Activated CD8-positive, alpha-beta memory T cell treated with anti-CD3 and anti-CD28 coated beads for 36 hours (primary cell): ENCODE measurements around the gene ARID1B. TPM values are rescaled to one million over a fixed set of nuclear protein-coding genes. Genes with fewer than 3 reads are reported as not detected.

ENCODE experiments used
- CTCF ChIA-PET: fragments of 350-600 bp; sonication (Branson Sonifier 250); formaldehyde crosslinking; loops from one replicate; lab custom pipeline; 2021; ENCODE audit warnings: antibody characterized with exemption; lab: Charles Lee
- POLR2A ChIA-PET: fragments of 350-600 bp; sonication (Branson Sonifier 250); formaldehyde crosslinking; loops from one replicate; lab custom pipeline; 2021; ENCODE audit warnings: antibody characterized with exemption; lab: Charles Lee
- total RNA-seq, 2 experiments: library from RNA; stranded (reverse); gene quantifications; one replicate each; pipeline ENCODE4 v1.2.3, GENCODE V29; 2021

Gene ARID1B
- total RNA-seq, 2 experiments from 2014 or later: 48.4 to 49.5 TPM

DNA sequence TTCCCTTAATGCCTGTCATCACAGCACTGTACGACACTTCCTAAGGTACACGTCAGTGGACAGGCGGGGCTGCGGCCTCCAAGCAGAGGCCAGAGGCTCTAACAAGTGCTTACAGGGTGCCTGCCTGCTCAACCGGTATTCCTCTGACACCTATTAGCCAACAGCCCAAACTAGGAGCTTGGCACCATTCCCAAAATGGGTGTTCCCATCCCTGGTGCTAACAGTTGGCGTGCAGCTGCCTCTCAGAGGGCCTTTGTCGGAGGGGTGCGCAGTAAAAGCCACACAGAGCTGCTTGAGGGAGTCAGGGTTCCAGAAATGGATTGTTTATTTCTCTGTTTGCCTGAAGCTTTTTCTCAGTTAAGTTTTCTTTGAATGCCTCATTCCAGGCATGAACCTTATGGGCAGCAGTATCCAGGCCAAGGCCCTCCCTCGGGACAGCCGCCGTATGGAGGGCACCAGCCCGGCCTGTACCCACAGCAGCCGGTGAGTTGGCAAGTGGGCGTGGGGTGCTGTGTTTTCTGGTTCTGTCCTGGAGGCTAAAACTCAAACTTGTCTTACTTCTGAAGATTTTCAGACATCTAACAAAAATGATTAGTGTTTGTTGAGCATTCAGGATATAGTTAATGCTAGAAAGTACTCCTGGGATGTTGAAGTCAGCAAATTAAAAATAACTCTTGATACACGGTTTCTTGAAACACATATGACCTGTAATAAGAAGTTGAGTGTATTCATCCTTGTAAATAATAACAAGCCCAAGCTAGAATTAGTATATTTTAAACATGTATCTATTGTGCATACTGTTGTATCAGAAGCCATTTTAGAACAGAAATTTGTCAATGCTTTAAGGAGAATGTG is 421.5 kb downstream of the ARID1B start:
- POLR2A ChIA-PET: no interaction called here
- CTCF ChIA-PET: interaction anchor here (0.6 kb wide), 1 partner anchor 318 kb away, joined by 3 read pairs; no protein-coding TSS in a partner anchor

DNA sequence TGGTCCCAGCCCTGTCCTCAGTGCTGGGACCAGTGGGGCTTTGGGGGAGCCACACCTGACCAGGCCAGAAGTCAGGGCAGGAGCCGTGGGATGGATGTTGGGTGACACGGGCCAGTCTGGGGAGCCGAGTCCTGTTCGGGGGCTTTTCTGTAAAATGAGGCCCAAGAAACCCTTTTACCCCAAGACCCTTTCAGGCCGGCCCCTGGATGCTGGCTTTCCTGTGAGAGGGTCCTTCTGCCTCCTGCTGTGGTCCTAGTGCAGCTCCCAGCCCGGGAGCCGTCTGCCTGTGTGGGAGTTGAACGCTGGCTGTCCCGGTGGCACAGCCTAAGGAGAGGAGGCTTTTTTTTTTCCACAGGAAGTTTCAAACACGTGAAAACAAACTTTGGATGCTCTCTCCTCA is 422.9 kb downstream of the ARID1B start:
- CTCF ChIA-PET: no interaction called here
- POLR2A ChIA-PET: no interaction called here

DNA sequence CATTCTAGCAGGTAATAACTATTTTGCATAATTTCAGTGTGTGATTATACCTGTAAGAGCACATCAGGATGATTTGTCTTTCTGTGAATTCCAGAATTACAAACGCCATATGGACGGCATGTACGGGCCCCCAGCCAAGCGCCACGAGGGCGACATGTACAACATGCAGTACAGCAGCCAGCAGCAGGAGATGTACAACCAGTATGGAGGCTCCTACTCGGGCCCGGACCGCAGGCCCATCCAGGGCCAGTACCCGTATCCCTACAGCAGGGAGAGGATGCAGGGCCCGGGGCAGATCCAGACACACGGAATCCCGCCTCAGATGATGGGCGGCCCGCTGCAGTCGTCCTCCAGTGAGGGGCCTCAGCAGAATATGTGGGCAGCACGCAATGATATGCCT is 423.4 kb downstream of the ARID1B start:
- ChIA-PET POLR2A (no interaction called here), CTCF (no interaction called here)

DNA sequence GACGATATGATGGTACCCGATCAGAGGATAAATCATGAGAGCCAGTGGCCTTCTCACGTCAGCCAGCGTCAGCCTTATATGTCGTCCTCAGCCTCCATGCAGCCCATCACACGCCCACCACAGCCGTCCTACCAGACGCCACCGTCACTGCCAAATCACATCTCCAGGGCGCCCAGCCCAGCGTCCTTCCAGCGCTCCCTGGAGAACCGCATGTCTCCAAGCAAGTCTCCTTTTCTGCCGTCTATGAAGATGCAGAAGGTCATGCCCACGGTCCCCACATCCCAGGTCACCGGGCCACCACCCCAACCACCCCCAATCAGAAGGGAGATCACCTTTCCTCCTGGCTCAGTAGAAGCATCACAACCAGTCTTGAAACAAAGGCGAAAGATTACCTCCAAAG is 423.9 kb downstream of the ARID1B start:
- CTCF ChIA-PET: no interaction called here
- POLR2A ChIA-PET: no interaction called here

DNA sequence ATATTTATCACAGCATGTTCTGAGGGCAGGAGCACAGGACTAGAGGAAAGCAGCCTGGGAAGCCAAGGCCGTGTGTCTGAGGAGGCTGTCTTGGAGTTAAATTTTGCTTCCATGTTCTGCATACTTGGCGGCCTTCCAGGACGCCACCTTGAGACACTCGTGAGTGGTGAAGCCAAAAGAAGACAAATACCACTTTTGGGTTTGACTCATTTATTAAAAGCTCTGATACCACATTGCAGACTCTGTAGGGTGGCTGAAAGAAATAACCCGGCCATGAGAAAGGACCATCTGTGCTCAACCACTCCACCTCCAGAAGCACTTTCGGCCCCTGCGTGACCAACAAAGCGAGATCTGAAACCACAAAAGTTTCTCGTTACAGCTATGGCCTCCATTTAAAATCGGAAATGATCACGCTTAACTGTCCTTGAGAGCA is 426.1 kb downstream of the ARID1B start:
- CTCF ChIA-PET: interaction anchor here (1.4 kb wide), 1 partner anchor 10 kb away, joined by 3 read pairs; no protein-coding TSS in a partner anchor
- POLR2A ChIA-PET: no interaction called here

DNA sequence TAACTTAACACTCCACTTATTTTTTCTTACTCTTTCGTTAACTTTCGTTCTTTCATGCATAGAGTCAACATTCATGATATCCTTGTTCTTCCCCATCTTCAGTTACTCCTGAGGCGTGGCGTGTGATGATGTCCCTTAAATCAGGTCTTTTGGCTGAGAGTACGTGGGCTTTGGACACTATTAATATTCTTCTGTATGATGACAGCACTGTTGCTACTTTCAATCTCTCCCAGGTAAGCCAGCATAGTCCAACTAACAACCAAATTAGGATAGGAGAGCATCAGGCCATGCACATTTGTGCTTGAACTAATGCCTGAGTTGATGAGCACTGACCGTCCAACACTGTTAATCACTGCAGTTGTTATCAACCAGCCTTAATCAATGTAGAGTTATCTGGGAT is 426.6 kb downstream of the ARID1B start:
- POLR2A ChIA-PET: no interaction called here
- CTCF ChIA-PET: interaction anchor here (1.4 kb wide), 1 partner anchor 10 kb away, joined by 3 read pairs; no protein-coding TSS in a partner anchor

DNA sequence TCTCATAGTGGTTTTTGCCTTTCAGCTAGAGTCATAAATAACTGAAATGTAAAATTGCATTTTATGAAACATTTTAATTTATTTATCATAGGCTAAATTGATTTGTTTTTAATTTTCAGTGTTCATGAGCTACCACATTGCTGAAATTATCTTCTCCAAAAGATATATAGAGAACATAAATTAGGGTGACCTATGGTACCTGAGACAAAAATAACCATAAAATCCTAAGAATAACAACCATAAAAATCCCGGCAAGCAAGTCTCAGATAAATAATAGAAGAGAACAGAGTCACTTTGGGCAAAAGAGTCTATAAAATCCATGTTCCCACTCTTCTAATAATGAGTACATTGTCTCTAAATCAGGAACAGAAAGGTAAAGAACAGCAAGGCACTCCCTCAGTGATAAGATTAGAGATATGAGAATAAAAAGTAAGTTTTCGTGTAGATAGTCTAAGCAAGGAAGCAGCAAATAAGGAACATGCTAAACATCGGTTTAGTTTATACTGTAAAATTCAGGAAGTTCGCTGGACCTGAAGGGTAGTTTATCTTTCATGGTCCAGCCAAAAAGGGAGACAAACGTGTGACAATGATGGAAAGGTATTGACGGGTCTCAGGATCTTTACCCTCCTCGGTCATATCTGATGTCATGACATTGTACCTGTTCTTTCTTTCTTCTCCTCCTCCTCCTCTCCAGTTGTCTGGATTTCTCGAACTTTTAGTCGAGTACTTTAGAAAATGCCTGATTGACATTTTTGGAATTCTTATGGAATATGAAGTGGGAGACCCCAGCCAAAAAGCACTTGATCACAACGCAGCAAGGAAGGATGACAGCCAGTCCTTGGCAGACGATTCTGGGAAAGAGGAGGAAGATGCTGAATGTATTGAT is 428.5 kb downstream of the ARID1B start:
- ChIA-PET CTCF (no interaction called here), POLR2A (no interaction called here)

DNA sequence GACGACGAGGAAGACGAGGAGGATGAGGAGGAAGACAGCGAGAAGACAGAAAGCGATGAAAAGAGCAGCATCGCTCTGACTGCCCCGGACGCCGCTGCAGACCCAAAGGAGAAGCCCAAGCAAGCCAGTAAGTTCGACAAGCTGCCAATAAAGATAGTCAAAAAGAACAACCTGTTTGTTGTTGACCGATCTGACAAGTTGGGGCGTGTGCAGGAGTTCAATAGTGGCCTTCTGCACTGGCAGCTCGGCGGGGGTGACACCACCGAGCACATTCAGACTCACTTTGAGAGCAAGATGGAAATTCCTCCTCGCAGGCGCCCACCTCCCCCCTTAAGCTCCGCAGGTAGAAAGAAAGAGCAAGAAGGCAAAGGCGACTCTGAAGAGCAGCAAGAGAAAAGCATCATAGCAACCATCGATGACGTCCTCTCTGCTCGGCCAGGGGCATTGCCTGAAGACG is 429.2 kb downstream of the ARID1B start:
- POLR2A ChIA-PET: no interaction called here
- CTCF ChIA-PET: no interaction called here

DNA sequence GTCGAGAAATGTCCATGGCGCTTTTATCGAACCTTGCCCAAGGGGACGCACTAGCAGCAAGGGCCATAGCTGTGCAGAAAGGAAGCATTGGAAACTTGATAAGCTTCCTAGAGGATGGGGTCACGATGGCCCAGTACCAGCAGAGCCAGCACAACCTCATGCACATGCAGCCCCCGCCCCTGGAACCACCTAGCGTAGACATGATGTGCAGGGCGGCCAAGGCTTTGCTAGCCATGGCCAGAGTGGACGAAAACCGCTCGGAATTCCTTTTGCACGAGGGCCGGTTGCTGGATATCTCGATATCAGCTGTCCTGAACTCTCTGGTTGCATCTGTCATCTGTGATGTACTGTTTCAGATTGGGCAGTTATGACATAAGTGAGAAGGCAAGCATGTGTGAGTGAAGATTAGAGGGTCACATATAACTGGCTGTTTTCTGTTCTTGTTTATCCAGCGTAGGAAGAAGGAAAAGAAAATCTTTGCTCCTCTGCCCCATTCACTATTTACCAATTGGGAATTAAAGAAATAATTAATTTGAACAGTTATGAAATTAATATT is 430.4 kb downstream of the ARID1B start:
- ChIA-PET CTCF (no interaction called here), POLR2A (no interaction called here)

DNA sequence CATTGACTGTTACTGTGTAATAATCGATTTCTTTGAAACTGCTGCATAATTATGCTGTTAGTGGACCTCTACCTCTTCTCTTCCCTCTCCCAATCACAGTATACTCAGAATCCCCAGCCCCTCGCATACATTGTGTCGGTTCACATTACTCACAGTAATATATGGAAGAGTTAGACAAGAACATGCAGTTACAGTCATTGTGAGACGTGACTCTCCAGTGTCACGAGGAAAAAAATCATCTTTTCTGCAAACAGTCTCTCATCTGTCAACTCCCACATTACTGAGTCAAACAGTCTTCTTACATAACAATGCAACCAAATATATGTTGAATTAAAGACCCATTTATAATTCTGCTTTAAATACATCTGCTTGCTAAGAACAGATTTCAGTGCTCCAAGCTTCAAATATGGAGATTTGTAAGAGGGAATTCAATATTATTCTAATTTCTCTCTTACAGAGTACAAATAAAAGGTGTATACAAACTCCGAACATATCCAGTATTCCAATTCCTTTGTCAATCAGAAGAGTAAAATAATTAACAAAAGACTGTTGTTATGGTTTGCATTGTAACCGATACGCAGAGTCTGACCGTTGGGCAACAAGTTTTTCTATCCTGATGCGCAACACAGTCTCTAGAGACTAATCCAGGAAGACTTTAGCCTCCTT is 432.8 kb downstream of the ARID1B start:
- ChIA-PET CTCF (interaction anchor here (1.4 kb wide), 1 partner anchor 26 kb away, joined by 3 read pairs; no protein-coding TSS in a partner anchor), POLR2A (no interaction called here)

DNA sequence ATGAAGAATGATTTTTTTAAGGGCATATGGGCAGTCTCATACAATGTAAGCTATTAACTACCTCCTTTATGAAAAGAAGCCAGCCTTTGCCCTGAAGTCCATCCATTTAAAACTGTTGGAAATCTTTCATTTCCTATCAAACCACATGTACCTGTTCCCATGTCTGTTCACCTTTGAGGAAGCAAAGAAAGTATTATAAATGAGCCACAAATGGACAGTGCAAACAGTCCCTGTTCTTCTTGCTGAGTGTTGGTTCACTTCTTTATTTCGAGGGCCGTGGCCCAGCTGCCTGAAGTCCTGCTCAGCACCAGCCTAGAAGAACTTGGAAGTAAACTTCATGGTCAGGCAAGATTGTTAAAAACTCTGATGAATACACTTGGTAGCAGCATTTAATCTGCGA is 433.8 kb downstream of the ARID1B start:
- POLR2A ChIA-PET: no interaction called here
- CTCF ChIA-PET: interaction anchor here (0.7 kb wide), 1 partner anchor 63 kb away, joined by 3 read pairs; no protein-coding TSS in a partner anchor

DNA sequence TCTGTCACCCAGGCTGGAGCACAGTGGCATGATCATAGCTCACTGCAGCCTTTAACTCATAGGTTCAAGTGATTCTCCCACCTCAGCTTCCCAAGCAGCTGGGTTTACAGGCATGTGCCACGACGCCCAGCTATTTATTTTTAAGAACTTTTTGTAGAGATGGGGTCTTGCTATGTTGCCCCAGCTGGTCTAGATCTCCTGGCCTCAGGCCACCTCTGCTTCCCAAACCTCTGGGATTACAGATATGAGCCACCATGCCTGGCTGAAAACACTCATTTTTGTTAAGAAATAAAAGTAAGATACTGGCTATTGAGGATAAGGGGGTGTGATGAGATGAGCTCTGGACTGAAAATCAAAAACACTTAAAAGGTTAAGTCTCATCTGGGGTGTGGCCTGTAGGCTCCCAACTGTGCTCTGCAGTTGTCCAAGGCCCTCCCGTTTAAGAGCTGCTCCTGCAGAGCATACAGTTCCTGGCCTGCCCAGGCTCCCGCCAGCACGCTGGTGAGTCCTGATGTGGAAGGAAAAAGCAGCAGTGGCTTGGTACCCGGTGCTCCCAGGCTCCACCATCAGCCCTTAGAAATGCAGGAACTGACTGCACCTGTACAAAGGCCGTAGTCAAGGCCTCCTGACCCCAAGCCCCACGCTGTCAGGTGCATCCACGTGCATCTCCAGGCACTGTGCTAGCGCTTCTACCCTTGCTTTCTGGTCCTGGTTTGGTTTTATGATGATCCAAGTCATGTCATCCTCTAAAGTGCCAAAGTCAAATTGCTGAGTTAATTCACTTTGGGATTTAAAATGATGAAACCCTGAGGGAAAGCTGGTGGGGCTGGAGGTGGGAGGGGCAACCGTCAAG is 434.7 kb downstream of the ARID1B start:
- CTCF ChIA-PET: no interaction called here

DNA sequence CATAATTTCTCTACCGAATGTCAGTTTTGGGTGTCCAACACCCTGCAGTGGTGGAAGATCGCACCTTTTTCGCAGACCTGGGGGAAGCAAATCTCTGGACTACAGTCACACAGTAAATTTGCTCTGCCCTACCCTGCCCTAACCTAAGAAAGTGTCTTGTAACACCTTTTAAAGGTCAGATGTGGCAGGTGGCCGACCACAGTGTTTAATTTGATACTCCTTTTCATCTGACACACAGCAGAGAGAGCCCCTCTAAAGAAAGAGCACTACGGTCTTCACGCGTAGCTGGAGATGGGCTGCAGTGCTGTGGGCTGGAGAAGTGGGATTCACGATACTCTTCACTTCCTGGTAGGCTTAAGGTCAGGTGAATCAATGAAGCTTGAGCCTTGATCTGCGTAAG is 436.2 kb downstream of the ARID1B start:
- CTCF ChIA-PET: no interaction called here
- POLR2A ChIA-PET: interaction anchor here (0.6 kb wide), 1 partner anchor 260 kb away, joined by 4 read pairs; no protein-coding TSS in a partner anchor

More for the DNA sequence above, 434.7 kb downstream of the ARID1B start:
- POLR2A ChIA-PET: no interaction called here

DNA sequence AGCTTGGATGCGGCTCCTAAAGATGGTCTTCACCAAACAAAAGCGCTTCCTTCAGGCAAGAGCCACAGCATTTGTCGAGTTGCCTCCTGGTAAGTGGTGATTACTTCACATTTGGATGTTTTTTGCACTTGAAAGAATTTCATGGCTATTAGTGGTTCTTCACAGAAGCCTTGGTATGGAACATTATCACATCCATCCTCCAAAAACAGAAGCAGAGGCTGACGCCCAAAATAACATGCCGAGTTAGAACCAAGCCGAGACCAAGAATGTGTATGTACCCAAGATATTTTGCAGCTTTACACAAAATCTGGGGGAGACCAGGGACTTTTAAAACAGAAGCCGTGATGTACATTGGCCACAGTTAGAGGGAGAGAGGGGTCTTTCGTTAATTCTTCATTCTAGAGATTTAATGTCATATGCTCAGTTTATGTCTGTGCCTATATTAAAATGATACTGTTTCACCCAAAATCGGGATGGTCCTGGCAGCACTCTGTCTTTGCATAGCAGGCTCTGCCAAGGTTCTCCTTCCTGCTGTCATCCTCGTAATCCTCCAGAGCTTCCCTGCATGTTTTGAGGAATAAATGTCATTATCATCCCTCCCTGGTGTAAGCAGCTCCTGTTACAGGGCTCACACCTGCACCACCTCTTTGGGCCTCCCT is 436.9 kb downstream of the ARID1B start:
- POLR2A ChIA-PET: no interaction called here
- CTCF ChIA-PET: no interaction called here

DNA sequence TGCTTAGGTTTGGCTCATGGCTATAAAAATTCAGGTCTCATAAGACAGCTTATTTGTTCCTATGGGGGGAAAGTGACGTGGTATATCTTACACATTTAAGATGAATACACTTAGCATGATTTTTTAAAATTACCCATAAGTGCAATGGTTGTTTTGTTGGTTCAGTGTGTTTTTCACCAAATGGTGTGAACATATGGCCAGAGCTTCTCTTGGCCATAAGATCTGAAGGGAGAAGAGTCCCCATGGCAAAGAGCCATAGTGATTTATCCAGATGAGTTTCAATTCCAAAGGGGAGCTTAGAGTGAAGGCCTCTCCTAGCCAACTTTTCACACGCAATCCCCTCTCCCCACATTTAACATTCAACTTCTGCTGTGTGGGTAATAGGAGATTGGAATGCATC is 438.5 kb downstream of the ARID1B start:
- POLR2A ChIA-PET: no interaction called here
- CTCF ChIA-PET: no interaction called here

DNA sequence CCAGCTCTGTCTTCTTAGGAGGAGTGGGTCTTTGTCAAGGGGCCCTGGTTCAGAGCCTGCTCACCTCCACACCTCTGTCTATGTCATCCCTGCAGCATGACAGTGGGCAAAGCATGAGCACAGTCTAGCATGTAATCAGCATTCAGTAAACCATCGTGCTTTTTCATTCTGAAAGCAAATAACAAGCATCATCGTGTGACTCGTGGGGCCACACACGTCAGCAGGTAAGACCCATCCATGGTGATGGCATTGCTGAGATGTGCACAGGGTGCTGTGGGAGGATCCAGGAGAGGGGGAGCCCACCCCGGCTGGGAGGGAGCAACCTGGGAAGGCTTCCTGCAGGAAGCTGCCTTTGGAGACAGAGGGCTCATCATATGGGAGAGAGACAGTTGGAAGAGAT is 439.4 kb downstream of the ARID1B start:
- POLR2A ChIA-PET: no interaction called here
- CTCF ChIA-PET: no interaction called here

DNA sequence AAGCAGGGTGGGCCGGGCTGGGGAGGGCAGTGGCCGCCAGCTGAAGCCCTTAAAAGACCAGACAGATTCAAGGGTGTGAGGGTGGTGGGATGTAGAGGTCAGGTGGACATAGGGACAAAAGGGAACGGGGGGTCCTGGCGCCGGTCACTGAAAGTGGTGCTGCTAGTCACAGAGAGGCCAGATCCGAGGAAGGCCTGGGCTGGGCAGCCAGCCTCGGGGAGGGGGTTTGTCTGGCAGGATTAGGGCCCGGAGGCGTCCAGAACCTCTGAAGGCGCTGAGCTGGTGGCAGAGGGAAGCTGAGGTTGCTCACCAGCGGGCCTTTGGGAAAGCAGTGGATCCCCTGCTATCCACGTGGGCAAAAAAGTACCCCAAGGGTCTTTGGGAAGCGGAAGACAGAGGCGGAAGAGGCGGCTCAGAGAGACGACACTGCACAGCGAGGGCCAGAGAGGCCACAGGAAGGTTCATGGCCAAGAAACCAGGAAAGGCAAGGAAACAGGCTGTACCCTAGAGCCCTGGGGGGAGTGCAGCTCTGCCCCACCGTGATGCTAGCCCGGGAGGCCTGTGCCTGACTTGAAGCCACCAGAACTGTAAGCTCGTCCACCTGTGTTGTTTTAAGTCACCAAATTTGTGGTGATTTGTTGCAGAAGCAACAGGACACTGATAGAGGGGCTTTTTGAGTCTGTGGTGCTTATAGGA is 440.2 kb downstream of the ARID1B start:
- POLR2A ChIA-PET: no interaction called here
- CTCF ChIA-PET: interaction anchor here (0.7 kb wide), 1 partner anchor 172 kb away, joined by 3 read pairs; no protein-coding TSS in a partner anchor
